ENCODE measurements around the gene ZFYVE9.

ZFYVE9 gene

GRCh38 chr1:52334906-52335528 is 193.1 kb downstream of the ZFYVE9 start:
- DNase-seq (ENCODE audit: low read depth in 2 of 2), result no peak

- DNase-seq (ENCODE audit: low read depth in 2 of 2), result no peak
These were observed 195.6 kb downstream of the ZFYVE9 start for GRCh38 chr1:52337439-52337838.

- no peak for DNase-seq (ENCODE audit: low read depth in 2 of 2)
These were observed 199.9 kb downstream of the ZFYVE9 start for GRCh38 chr1:52341655-52342260.

- no peak for DNase-seq (ENCODE audit: low read depth in 2 of 2)
These were observed 202.1 kb downstream of the ZFYVE9 start for GRCh38 chr1:52343979-52344378.

- DNase-seq (ENCODE audit: low read depth in 2 of 2), result no peak
These were observed 203.4 kb downstream of the ZFYVE9 start for GRCh38 chr1:52345252-52345651.

GRCh38 chr1:52346653-52347052 is 204.8 kb downstream of the ZFYVE9 start:
- DNase-seq (ENCODE audit: low read depth in 2 of 2), result no peak

- no peak for DNase-seq (ENCODE audit: low read depth in 2 of 2)
These were observed 206.9 kb downstream of the ZFYVE9 start for GRCh38 chr1:52348704-52349300.

GRCh38 chr1:52352690-52353089 is 210.8 kb downstream of the ZFYVE9 start:
- DNase-seq (ENCODE audit: low read depth in 2 of 2), result no peak

GRCh38 chr1:52355436-52355835 is 213.5 kb downstream of the ZFYVE9 start:
- no peak for DNase-seq (ENCODE audit: low read depth in 2 of 2)

- no peak for DNase-seq (ENCODE audit: low read depth in 2 of 2)
These were observed 214.1 kb downstream of the ZFYVE9 start for GRCh38 chr1:52355847-52356505.

GRCh38 chr1:52356818-52357355 is 215.0 kb downstream of the ZFYVE9 start:
- DNase-seq (ENCODE audit: low read depth in 2 of 2), result no peak

- no peak for DNase-seq (ENCODE audit: low read depth in 2 of 2)
These were observed 215.5 kb downstream of the ZFYVE9 start for GRCh38 chr1:52357397-52357796.

- DNase-seq (ENCODE audit: low read depth in 2 of 2), result no peak
These were observed 217.1 kb downstream of the ZFYVE9 start for GRCh38 chr1:52358851-52359497.

GRCh38 chr1:52359676-52360594 is 218.0 kb downstream of the ZFYVE9 start:
- no peak for DNase-seq (ENCODE audit: low read depth in 2 of 2)

- DNase-seq (ENCODE audit: low read depth in 2 of 2), result no peak
These were observed 218.7 kb downstream of the ZFYVE9 start for GRCh38 chr1:52360595-52360968.

GRCh38 chr1:52364235-52364839 is 222.4 kb downstream of the ZFYVE9 start:
- no peak for DNase-seq (ENCODE audit: low read depth in 2 of 2)

- peak in 1 of 2 donors; percentile 4 for DNase-seq (ENCODE audit: low read depth in 2 of 2)
These were observed 223.3 kb downstream of the ZFYVE9 start for GRCh38 chr1:52365071-52365745.

- peak; percentile 99 to 100 for DNase-seq (ENCODE audit: low read depth in 2 of 2)
These were observed 224.0 kb downstream of the ZFYVE9 start, which contains the start of gene CC2D1B for GRCh38 chr1:52365746-52366516. Gene CC2D1B, minus strand, starts transcription at chr1:52366205. Its CDS starts 1,585 bp downstream, at chr1:52364620.

GRCh38 chr1:52366517-52366827 is 224.6 kb downstream of the ZFYVE9 start:
- DNase-seq (ENCODE audit: low read depth in 2 of 2), result no peak

Data from stimulated activated CD8-positive, alpha-beta memory T cell treated with anti-CD3 and anti-CD28 coated beads, Interleukin-15, amount 100 ng/mL, for 48 hours (primary cell).